ENCODE data around the gene UCK1. TPM values are rescaled to one million over a fixed set of nuclear protein-coding genes. Genes with fewer than 3 reads are reported as not detected.

UCK1 gene
- total and polyA plus RNA-seq, 2 of the 8 experiments (the other 6 are each of a cell fraction or from before 2014, with no cell fraction given): 35.1 to 42.0 TPM

DNA sequence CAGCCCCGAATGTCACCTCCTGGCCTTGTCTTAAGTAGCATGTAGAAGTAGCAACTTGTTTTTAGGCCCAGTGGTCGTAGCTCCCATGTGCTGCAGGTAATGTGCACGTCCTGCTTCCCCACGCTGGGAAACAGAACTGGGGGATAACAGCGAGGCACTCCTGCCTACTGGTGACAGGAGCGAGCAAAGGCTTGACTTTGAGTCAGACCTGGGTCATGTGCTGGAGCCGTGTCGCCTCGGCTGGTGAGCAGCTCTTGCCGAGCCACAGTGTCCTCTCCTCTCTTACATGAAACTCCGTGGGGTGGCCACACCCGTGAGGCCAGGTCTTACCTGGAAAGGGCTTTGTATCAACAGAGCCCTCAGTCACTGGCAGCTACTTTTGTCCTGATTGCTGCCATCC lies 45.9 kb downstream of the UCK1 start:
- H3K14ac ChIP-seq (ENCODE audit: insufficient read length): no peak overlapping the region
- no peak overlapping the region for H2BK120ac ChIP-seq (replicated peaks; ENCODE audit: low read depth, low read length)
- H3K18ac ChIP-seq (ENCODE audit: extremely low read depth, low read length): no peak overlapping the region
- H3K4me3 ChIP-seq (ENCODE audit: extremely low read depth in 1 of 4, insufficient read depth in 2 of 4, low read depth in 3 of 4, low read length in 4 of 4): no peak overlapping the region
- H3K4me1 ChIP-seq (replicated peaks in 1 of 4; ENCODE audit: control insufficient read depth in 3 of 4, insufficient read depth in 4 of 4, low read length in 3 of 4): no peaks in the 10 kb centered on the region; a peak in 1 of 7 replicates
- no peaks in the 10 kb centered on the region for H3K23me2 ChIP-seq (ENCODE audit: low read depth, low read length)
- H3K23ac ChIP-seq (ENCODE audit: insufficient read length): no peak overlapping the region
- H2AFZ ChIP-seq (ENCODE audit: low read length): no peak overlapping the region
- peaks cover 9% of the 10 kb centered on the region; the same call in 1 of the 2 replicates for H3K79me1 ChIP-seq (ENCODE audit: low read depth, low read length)
- no peak overlapping the region for H3K4ac ChIP-seq (replicated peaks; ENCODE audit: insufficient read length, low read depth, low read length)
- no peak overlapping the region for H3K56ac ChIP-seq (replicated peaks; ENCODE audit: insufficient read length, low read depth, low read length)
- no peak overlapping the region for H4K91ac ChIP-seq (replicated peaks; ENCODE audit: insufficient read length, low read length)
- no peaks in the 10 kb centered on the region for H3K9me3 ChIP-seq (ENCODE audit: insufficient read depth in 2 of 2, low read depth in 1 of 2, low read length in 1 of 2)
- ChIA-PET CTCF (ENCODE audit: partially characterized antibody) (interaction anchor here (0.6 to 2.1 kb wide), 5 partner anchors 9 to 88 kb away, joined by 3 to 7 read pairs (median 4); no protein-coding TSS in a partner anchor), POLR2A (ENCODE audit: partially characterized antibody) (interaction anchor here (0.7 to 1.3 kb wide), 8 partner anchors 9 to 88 kb away, joined by 3 to 6 read pairs (median 3); no protein-coding TSS in a partner anchor)
- H2BK5ac ChIP-seq (ENCODE audit: low read depth, low read length): no peak overlapping the region; the same call in 1 of the 2 replicates
- no peak overlapping the region for H2BK20ac ChIP-seq (ENCODE audit: low read length)
- 84% methylated on average over 12 of the region's 12 CpGs; no CpG with 5 or more reads in 1 of the 2 experiments for WGBS, 2 experiments (ENCODE audit: extremely low coverage in 1 of 2, insufficient coverage in 1 of 2, insufficient read length in 1 of 2, insufficient replicate concordance in 2 of 2, low coverage in 1 of 2, low lambda C conversion rate in 2 of 2, missing lambda C conversion rate in 1 of 2)
- H4K8ac ChIP-seq (ENCODE audit: extremely low read depth, insufficient read depth, low read length): no peak overlapping the region; the same call in 1 of the 2 replicates
- peaks cover 0 to under 1% of the 10 kb centered on the region in 2 experiments; a peak in 1 of 4 replicates for H3K79me2 ChIP-seq (ENCODE audit: control insufficient read depth in 1 of 2, insufficient read depth in 2 of 2, low read length in 2 of 2)
- H3K27ac ChIP-seq (ENCODE audit: low read depth, low read length): no peak overlapping the region
- H3K9ac ChIP-seq (replicated peaks in 1 of 4; ENCODE audit: extremely low read depth in 1 of 4, low read depth in 3 of 4, low read length in 3 of 4): no peak overlapping the region
- no peak overlapping the region for H4K5ac ChIP-seq (ENCODE audit: insufficient read length, low read depth, low read length)
- H3K27me3 ChIP-seq (replicated peaks in 1 of 4; ENCODE audit: control insufficient read depth in 3 of 4, extremely low read depth in 1 of 4, insufficient read depth in 3 of 4, low read length in 3 of 4): no peaks in the 10 kb centered on the region
- no peak overlapping the region for H3K4me2 ChIP-seq (ENCODE audit: insufficient read depth in 1 of 2, low read depth in 2 of 2, low read length in 2 of 2)
- H4K20me1 ChIP-seq (replicated peaks in 1 of 2; ENCODE audit: control insufficient read depth in 1 of 2, insufficient read depth in 2 of 2, low read length in 2 of 2): peaks cover 15 to 24% of the 10 kb centered on the region in 2 experiments
- DNase-seq (ENCODE audit: low read depth in 1 of 2, low spot score in 2 of 2) (no peak), FAIRE-seq (no peak)
- no peak overlapping the region for H2BK12ac ChIP-seq (ENCODE audit: low read depth, low read length)
- H3K36me3 ChIP-seq (ENCODE audit: control insufficient read depth in 2 of 4, insufficient read depth in 4 of 4, low read length in 3 of 4): peaks cover 73 to 97% (median 91%) of the 10 kb centered on the region in 4 experiments
- H2BK15ac ChIP-seq (ENCODE audit: low read length): no peak overlapping the region
- no peak overlapping the region for H2AK5ac ChIP-seq (ENCODE audit: low read depth, low read length)
- no peak for TF ChIP-seq GABPA (IDR thresholded peaks at IDR 0.05; ENCODE audit: borderline replicate concordance, insufficient read depth, low read length)
- TF ChIP-seq RAD21 (IDR thresholded peaks at IDR 0.05 in 1 of 2, conservative IDR thresholded peaks at IDR 0.05 in 1 of 2; ENCODE audit: low read depth in 2 of 2, low read length in 2 of 2): no peak
- TF ChIP-seq FOSL1 (IDR thresholded peaks at IDR 0.05; ENCODE audit: insufficient read depth, low read depth, low read length): no peak
- TF ChIP-seq YY1 (IDR thresholded peaks at IDR 0.05; ENCODE audit: low read depth, low read length): no peak
- no peak for TF ChIP-seq KDM4A (IDR thresholded peaks at IDR 0.05; ENCODE audit: low read depth, low read length, severe bottlenecking)
- no peak for TF ChIP-seq KDM5A (IDR thresholded peaks at IDR 0.05; ENCODE audit: low read length)
- TF ChIP-seq TBP (IDR thresholded peaks at IDR 0.05; ENCODE audit: low read depth, low read length): no peak
- no peak for TF ChIP-seq RXRA (IDR thresholded peaks at IDR 0.05; ENCODE audit: insufficient read depth, low read depth, low read length)
- TF ChIP-seq RNF2 (IDR thresholded peaks at IDR 0.05; ENCODE audit: borderline replicate concordance, low read depth, low read length, missing control alignments, poor library complexity, severe bottlenecking): no peak
- no peak for TF ChIP-seq SIRT6 (IDR thresholded peaks at IDR 0.05; ENCODE audit: low read length)
- no peak for TF ChIP-seq GTF2F1 (IDR thresholded peaks at IDR 0.05; ENCODE audit: borderline replicate concordance, low read depth, low read length)
- TF ChIP-seq SAP30 (IDR thresholded peaks at IDR 0.05; ENCODE audit: insufficient read depth, insufficient replicate concordance, low read length): no peak

All from H1 (cell line).